SJSA1 (cell line): Measurements from ENCODE around the gene IZUMO2. TPM values are rescaled to one million over a fixed set of nuclear protein-coding genes. Genes with fewer than 3 reads are reported as not detected.

ENCODE experiments used
- DNase-seq, 2 experiments: peaks; one replicate each; pipeline ENCODE4 v3.0.0-alpha.2; 2015 to 2020; ENCODE audit warnings: low spot score in 2 of 2, low read depth in 1 of 2
- H3K27ac ChIP-seq: fragments of 250-450 bp; sonication (Bioruptor Pico); 2 replicates; pipeline ENCODE4 v1.5.1; 2020; ENCODE audit warnings: mild to moderate bottlenecking, moderate library complexity
- H3K27me3 ChIP-seq: fragments of 250-450 bp; sonication (Bioruptor Pico); replicated peaks from 2 replicates; pipeline ENCODE4 v1.5.1; 2020; ENCODE audit warnings: mild to moderate bottlenecking, moderate library complexity
- H3K36me3 ChIP-seq: fragments of 250-450 bp; sonication (Bioruptor Pico); 2 replicates; pipeline ENCODE4 v1.5.1; 2020; ENCODE audit warnings: mild to moderate bottlenecking
- H3K4me1 ChIP-seq: fragments of 250-450 bp; sonication (Bioruptor Pico); replicated peaks from 2 replicates; pipeline ENCODE4 v1.6.1; 2021; ENCODE audit warnings: mild to moderate bottlenecking
- H3K4me3 ChIP-seq: fragments of 250-450 bp; sonication (Bioruptor Pico); 2 replicates; pipeline ENCODE4 v1.5.1; 2020; ENCODE audit warnings: mild to moderate bottlenecking
- H3K9me3 ChIP-seq: fragments of 250-450 bp; sonication (Bioruptor Pico); replicated peaks from 2 replicates; pipeline ENCODE4 v1.5.1; 2020; ENCODE audit warnings: mild to moderate bottlenecking
- total RNA-seq: library from RNA; depleted of rRNA; stranded (reverse); fragments of >200 nt; shearing (Covaris generic); gene quantifications from 2 replicates; pipeline ENCODE4 v1.2.3, GENCODE V29; 2014

IZUMO2 gene
- total RNA-seq, 1 experiment from 2014 or later = not detected

DNA sequence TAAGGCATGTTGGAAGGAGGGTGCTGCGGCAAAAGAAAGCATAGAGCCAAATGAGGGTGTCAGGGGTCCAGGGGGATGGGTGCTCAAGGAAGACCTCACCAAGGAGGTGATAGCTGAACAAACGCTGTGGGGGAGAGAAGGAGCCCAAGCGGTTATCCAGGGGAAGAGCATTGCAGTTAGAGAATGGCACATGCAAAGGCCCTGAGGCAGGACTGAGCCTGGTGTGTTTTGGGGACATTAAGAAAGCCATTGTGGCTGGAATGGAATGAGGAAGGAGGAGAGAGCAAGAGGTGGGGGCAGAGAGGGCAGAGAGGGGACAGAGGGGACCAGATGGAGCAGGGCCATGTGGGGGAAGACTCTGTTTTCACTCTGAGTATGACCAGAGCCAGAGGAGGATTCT lies 34.3 kb upstream of the IZUMO2 start:
- no peaks in the 10 kb centered on the region for H3K9me3 ChIP-seq
- no peak overlapping the region for H3K4me3 ChIP-seq
- no peaks in the 10 kb centered on the region for H3K36me3 ChIP-seq
- no peak overlapping the region for H3K27ac ChIP-seq
- H3K27me3 ChIP-seq = peaks cover 6% of the 10 kb centered on the region; the same call in 1 of the 2 replicates
- no peak for DNase-seq
- H3K4me1 ChIP-seq = no peaks in the 10 kb centered on the region

DNA sequence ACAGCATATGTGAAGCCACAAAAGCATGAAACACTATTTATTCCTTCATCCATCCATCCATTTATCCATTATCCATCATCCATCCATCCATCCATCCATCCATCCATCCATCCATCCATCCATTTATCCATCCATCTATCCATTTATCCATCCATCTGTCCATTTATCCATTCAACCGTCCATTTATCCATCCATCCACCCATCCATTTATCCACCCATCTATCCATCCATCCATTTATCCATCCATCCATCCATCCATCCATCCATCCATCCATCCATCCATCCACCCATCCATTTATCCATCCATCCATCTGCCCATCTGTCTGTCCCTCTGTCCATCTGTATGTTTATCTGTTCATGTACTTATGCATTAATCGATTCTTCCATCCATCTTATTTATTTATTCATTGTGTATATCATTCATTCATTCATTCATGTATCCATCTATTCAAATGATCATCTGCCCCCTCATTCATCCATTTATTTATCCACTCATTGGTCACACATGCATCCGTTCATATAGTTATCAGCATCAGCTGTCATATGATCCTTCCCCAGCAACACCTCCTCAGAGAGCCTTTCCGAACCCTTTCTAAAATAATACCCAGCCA lies 33.3 kb upstream of the IZUMO2 start:
- Histone ChIP-seq H3K4me3 (no peak overlapping the region), H3K9me3 (no peaks in the 10 kb centered on the region), H3K27ac (no peak overlapping the region), H3K36me3 (no peaks in the 10 kb centered on the region), H3K27me3 (peaks cover 6% of the 10 kb centered on the region; the same call in 1 of the 2 replicates), H3K4me1 (no peaks in the 10 kb centered on the region)
- DNase-seq = no peak

- Histone ChIP-seq H3K9me3 (no peaks in the 10 kb centered on the region), H3K27me3 (peaks cover 6% of the 10 kb centered on the region; the same call in 1 of the 2 replicates), H3K27ac (no peak overlapping the region), H3K4me1 (no peaks in the 10 kb centered on the region), H3K36me3 (no peaks in the 10 kb centered on the region), H3K4me3 (no peak overlapping the region)
- no peak for DNase-seq
Measured at GRCh38 chr19:50195224-50195623, 32.1 kb upstream of the IZUMO2 start.

DNA sequence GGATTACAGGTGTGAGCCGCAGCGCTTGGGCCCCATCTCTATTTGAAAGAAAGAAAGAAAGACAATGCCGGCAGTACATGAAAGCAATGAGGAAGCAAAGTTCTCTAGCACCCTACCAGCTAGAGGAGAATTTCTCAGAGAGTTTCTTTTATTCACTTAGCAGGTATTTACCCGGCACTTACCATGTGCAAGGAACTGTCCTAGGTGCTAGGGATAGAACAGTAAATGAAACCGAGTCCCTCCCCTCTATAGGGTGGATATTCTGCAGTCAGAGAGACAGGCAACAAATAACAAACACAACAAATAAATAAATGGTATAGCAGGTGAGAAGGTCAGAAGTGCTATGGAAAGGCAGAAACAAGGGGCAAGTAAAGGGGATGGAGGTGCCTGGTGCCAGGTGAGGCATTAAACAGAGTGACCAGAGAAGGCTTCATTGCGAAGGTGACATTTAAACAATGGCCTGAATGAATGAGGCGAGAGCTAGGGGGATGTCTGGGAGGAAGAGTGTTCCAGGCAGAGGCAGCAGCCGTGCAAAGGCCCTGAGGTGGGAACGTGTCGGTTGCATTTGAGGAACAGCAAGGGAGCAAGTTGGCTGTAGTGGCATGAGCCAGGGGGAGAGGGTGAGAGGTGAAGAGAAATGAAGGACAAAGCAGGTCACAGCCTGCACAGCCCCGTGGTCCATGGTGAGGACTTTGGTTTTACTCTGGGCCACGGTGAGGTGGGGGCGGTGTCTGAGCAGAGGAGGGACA lies 29.6 kb upstream of the IZUMO2 start:
- Histone ChIP-seq H3K4me1 (no peaks in the 10 kb centered on the region), H3K9me3 (no peaks in the 10 kb centered on the region), H3K27ac (no peak overlapping the region), H3K4me3 (no peak overlapping the region), H3K27me3 (0 out of 2 replicates have a peak, but pooled peaks cover 3% of the 10 kb centered on the region), H3K36me3 (no peaks in the 10 kb centered on the region)
- DNase-seq = no peak

DNA sequence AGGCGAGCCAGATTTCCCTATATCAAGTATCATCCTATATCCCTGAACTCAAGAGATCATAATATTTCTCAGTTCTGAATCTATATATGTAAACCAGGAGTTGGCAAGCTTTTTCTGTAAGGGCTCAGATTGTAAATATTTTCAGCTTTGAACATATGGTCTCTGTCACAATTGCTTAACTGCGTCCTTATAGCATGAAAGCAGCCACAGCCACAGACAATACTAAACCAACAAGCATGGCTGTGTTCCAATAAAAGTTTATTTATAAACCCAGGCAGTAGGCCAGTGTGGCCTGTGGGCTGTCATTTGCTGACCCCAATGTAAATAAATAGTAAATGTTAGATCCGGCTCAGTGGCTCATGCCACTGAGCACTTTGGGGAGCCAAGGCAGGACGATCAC lies 28.1 kb upstream of the IZUMO2 start:
- DNase-seq = no peak

GRCh38 chr19:50190439-50190891 lies 27.4 kb upstream of the IZUMO2 start:
- Histone ChIP-seq H3K27me3 (no peaks in the 10 kb centered on the region), H3K36me3 (no peaks in the 10 kb centered on the region), H3K4me1 (no peaks in the 10 kb centered on the region), H3K4me3 (no peak overlapping the region), H3K27ac (no peak overlapping the region), H3K9me3 (no peaks in the 10 kb centered on the region)
- DNase-seq = no peak

More for the DNA sequence above, 28.1 kb upstream of the IZUMO2 start:
- Histone ChIP-seq H3K27me3 (no peaks in the 10 kb centered on the region), H3K4me3 (no peak overlapping the region), H3K4me1 (no peaks in the 10 kb centered on the region), H3K9me3 (no peaks in the 10 kb centered on the region), H3K36me3 (no peaks in the 10 kb centered on the region), H3K27ac (no peak overlapping the region)

DNA sequence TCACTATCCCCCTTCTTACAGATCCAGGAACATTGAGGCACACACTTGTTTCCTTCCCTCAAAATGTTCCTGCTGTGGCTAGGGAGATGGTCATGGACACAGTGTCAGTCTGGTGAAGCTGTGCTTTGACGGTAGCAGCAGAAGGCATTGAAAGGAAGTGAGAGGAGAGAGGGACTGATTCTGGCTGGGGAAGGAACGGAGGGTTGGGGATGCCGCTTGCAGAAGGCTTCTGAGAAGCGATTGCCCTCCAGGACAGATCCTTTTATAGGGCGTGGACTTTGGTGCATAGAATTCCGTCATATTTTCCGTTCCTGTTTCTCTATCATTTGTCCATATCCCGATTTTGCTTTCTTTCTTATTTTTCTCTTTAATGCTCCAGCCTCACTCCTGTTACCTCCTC lies 26.2 kb upstream of the IZUMO2 start:
- no peaks in the 10 kb centered on the region for H3K36me3 ChIP-seq
- no peaks in the 10 kb centered on the region for H3K27me3 ChIP-seq
- no peak for DNase-seq
- H3K27ac ChIP-seq = no peak overlapping the region
- H3K4me1 ChIP-seq = no peaks in the 10 kb centered on the region
- no peak overlapping the region for H3K4me3 ChIP-seq
- H3K9me3 ChIP-seq = no peaks in the 10 kb centered on the region

DNA sequence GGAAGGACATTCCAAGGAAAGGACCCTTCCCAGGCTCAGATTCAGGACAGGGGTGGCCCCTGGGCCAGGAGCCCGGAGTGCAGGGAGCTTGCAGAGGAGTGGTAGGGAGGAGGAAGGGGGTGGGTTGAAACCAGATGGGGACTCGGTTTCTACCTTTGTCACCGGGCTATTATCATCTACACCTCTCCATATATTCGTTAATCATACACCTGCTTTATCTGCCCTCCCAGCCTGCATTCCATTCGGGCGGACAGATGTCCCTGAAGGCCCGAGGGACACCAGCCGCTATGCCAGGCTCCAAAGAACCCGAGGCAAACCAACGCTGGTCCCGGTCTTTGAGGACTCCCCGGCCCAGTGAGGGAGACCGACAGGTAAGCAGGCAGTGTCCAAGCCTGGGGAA lies 24.9 kb upstream of the IZUMO2 start:
- Histone ChIP-seq H3K27ac (no peak overlapping the region), H3K4me3 (no peak overlapping the region), H3K4me1 (no peaks in the 10 kb centered on the region), H3K9me3 (no peaks in the 10 kb centered on the region), H3K27me3 (no peaks in the 10 kb centered on the region), H3K36me3 (no peaks in the 10 kb centered on the region)
- no peak for DNase-seq

GRCh38 chr19:50184196-50184595 lies 21.1 kb upstream of the IZUMO2 start:
- Histone ChIP-seq H3K4me1 (no peaks in the 10 kb centered on the region), H3K27me3 (no peaks in the 10 kb centered on the region), H3K9me3 (no peaks in the 10 kb centered on the region), H3K4me3 (no peak overlapping the region), H3K36me3 (no peaks in the 10 kb centered on the region), H3K27ac (no peak overlapping the region)
- no peak for DNase-seq

DNA sequence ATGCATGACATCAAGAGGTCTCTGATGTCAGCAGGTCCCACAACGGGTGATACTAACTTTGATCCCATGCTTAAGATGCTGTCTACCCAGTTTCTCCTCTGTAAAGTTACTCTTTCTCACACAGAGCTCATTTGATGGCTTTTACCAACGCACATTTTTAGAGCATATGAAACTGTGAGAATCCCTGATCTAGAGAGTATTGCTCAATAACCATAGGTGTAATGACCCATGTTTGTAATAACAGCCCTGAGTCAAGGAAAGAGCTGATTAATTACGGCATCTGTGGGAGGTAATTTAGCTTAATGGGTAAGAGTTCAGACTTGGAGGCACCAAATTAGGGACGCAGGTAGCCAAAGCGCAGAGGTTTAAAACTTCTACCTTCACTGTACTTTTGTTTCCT lies 18.0 kb upstream of the IZUMO2 start:
- Histone ChIP-seq H3K36me3 (no peaks in the 10 kb centered on the region), H3K27ac (no peak overlapping the region), H3K27me3 (no peaks in the 10 kb centered on the region), H3K9me3 (no peaks in the 10 kb centered on the region), H3K4me3 (no peak overlapping the region), H3K4me1 (no peaks in the 10 kb centered on the region)
- no peak for DNase-seq

- no peaks in the 10 kb centered on the region for H3K4me1 ChIP-seq
Measured at GRCh38 chr19:50178859-50179537, 15.9 kb upstream of the IZUMO2 start.

DNA sequence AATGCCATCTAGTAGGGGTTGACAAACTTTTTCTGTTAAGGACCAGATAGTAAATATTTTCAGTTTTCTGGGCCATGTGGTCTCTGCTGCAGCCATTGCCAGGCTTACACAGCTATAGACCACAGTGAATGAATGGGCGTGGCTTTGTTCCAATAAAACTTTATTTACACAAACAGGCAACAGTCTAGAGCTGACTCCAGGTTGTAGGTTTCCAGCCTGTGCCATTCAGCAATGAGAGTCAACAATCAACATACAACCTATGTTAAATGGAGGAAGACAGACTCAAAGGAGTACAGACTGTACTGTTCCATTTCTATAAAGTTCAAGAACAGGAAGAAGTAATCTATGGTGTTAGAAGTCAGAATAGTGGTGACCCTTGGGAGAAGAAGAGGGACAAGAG lies 15.2 kb upstream of the IZUMO2 start:
- H3K4me1 ChIP-seq = no peaks in the 10 kb centered on the region
- H3K4me3 ChIP-seq = no peak overlapping the region
- DNase-seq = no peak
- H3K27ac ChIP-seq = no peak overlapping the region
- H3K27me3 ChIP-seq = no peaks in the 10 kb centered on the region
- no peaks in the 10 kb centered on the region for H3K9me3 ChIP-seq
- H3K36me3 ChIP-seq = no peaks in the 10 kb centered on the region

More at GRCh38 chr19:50178859-50179537, 15.9 kb upstream of the IZUMO2 start:
- Histone ChIP-seq H3K9me3 (no peaks in the 10 kb centered on the region), H3K36me3 (no peaks in the 10 kb centered on the region), H3K27me3 (no peaks in the 10 kb centered on the region), H3K27ac (no peak overlapping the region), H3K4me3 (no peak overlapping the region)
- DNase-seq = no peak

DNA sequence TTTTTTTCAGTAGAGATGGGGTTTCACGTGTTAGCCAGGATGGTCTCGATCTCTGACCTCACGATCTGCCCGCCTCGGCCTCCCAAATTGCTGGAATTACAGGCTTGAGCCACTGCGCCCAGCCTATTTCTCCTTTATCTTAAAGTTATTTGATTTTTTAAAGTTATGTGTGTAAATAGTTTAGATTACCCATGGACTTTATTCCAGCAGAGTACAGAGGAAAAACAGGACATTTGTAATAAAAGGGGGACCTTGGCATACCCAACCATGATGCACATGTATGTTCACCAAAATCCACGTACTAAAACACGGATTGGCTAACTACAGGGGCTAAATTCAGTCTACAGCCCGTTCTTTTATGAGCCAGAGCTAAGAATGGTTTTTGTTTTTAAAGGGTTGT lies 13.7 kb upstream of the IZUMO2 start:
- Histone ChIP-seq H3K4me3 (no peak overlapping the region), H3K27me3 (no peaks in the 10 kb centered on the region), H3K4me1 (no peaks in the 10 kb centered on the region), H3K9me3 (no peaks in the 10 kb centered on the region), H3K36me3 (no peaks in the 10 kb centered on the region), H3K27ac (no peak overlapping the region)
- DNase-seq = no peak

DNA sequence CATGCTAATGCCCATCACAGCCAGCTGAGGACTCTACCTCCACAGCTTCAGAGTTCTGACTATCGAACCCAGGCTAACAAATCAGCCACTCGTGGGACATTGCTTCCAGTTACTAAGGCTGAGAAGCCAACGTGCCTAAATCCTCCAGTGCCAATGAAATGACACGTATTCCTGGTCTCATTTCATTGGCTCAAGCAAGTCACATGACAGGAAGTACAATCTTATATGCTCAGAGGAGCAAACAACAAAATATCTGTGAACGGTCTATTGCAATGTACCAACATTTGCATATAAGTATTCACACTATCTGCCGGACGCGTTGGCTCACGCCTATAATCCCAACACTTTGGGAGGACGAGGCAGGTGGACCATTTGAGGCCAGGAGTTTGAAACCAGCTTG lies 12.8 kb upstream of the IZUMO2 start:
- H3K4me1 ChIP-seq = no peaks in the 10 kb centered on the region
- H3K36me3 ChIP-seq = no peaks in the 10 kb centered on the region
- H3K9me3 ChIP-seq = no peaks in the 10 kb centered on the region
- H3K4me3 ChIP-seq = no peak overlapping the region
- no peaks in the 10 kb centered on the region for H3K27me3 ChIP-seq
- H3K27ac ChIP-seq = no peak overlapping the region
- no peak for DNase-seq
